OCI-LY3 (cell line): ENCODE measurements around the gene TMEM94.

Source experiments
- EZH2phosphoT487 ChIP-seq: fragments of 200-600 bp; shearing (Covaris generic); IDR thresholded peaks from 2 replicates; pipeline ENCODE4 v1.6.1; 2018; ENCODE audit warnings: antibody characterized with exemption, mixed run types, low read depth
- TF ChIP-seq, protein P1 (sequence below): fragments of 200-600, 300-600 bp; sonication (generic); IDR thresholded peaks from 2 replicates; pipeline ENCODE4 v1.5.1; 2014; ENCODE audit warnings: antibody characterized with exemption, low read length, low read depth

DNA sequence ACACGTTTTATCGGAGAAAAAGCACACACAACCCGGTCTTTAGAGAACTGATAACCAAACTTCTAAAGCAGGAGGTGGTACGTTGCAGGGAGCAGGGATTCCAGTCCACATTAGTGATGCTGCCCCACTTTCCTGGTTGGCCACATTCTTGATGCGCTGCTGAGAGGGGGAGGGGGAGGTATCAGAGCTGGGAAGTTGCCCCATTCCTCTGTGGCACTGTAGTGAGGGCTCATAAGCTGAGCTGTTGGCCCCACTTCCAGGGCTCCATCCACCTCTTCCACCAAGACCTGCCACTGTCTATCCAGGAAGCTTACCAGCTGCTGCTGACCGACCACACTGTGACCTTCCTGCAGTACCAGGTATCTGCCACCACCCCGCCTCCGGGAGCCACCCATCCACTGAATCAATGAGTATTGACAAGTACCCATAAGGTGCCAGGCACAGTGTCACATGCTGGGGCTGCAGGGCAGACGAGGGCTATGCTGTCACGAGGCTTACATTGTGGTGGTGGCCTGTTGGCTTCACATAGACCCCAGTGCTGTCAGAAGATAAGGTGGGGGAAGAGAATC, 60.9 kb downstream of the TMEM94 start:
- TF ChIP-seq, protein P1, sequence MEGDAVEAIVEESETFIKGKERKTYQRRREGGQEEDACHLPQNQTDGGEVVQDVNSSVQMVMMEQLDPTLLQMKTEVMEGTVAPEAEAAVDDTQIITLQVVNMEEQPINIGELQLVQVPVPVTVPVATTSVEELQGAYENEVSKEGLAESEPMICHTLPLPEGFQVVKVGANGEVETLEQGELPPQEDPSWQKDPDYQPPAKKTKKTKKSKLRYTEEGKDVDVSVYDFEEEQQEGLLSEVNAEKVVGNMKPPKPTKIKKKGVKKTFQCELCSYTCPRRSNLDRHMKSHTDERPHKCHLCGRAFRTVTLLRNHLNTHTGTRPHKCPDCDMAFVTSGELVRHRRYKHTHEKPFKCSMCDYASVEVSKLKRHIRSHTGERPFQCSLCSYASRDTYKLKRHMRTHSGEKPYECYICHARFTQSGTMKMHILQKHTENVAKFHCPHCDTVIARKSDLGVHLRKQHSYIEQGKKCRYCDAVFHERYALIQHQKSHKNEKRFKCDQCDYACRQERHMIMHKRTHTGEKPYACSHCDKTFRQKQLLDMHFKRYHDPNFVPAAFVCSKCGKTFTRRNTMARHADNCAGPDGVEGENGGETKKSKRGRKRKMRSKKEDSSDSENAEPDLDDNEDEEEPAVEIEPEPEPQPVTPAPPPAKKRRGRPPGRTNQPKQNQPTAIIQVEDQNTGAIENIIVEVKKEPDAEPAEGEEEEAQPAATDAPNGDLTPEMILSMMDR, result no peak
- no peak for TF ChIP-seq EZH2phosphoT487
